ENCODE results near the gene TMSB10. TPM values are rescaled to one million over a fixed set of nuclear protein-coding genes. Genes with fewer than 3 reads are reported as not detected.
"Not testable (repeated sequence)": the region's sequence is repeated elsewhere in the genome, so short reads cannot be mapped to it uniquely, and the experiment has no call there.

The TMSB10 gene
- total RNA-seq, 1 donor from 2014 or later, result 5,953 TPM

DNA sequence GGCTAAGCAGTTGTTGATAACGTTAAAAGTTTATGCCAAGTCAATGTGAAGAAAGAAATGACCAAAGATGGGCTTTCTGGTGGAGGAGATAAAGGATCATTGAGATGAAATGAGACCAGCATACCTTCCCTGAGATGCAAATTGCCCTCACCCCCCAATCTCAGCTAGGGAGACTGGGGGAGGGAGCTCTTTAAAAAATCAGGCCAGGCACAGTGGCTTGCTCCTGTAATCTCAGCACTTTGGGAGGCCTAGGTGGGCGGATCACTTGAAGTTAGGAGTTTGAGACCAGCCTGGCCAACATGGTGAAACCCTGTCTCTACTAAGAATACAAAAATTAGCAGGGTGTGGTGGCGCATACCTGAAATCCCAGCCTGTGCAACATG lies 34.6 kb downstream of the TMSB10 start:
- Histone ChIP-seq H3K36me3 (ENCODE audit: control insufficient read depth, insufficient read depth, low read length) (no peaks in the 10 kb centered on the region), H3K4me3 (ENCODE audit: low read depth, low read length) (no peak overlapping the region), H3K27me3 (ENCODE audit: control insufficient read depth, insufficient read depth, low read length) (no peaks in the 10 kb centered on the region)
- DNase-seq (ENCODE audit: low read depth), result no peak
- TF ChIP-seq, protein P1, sequence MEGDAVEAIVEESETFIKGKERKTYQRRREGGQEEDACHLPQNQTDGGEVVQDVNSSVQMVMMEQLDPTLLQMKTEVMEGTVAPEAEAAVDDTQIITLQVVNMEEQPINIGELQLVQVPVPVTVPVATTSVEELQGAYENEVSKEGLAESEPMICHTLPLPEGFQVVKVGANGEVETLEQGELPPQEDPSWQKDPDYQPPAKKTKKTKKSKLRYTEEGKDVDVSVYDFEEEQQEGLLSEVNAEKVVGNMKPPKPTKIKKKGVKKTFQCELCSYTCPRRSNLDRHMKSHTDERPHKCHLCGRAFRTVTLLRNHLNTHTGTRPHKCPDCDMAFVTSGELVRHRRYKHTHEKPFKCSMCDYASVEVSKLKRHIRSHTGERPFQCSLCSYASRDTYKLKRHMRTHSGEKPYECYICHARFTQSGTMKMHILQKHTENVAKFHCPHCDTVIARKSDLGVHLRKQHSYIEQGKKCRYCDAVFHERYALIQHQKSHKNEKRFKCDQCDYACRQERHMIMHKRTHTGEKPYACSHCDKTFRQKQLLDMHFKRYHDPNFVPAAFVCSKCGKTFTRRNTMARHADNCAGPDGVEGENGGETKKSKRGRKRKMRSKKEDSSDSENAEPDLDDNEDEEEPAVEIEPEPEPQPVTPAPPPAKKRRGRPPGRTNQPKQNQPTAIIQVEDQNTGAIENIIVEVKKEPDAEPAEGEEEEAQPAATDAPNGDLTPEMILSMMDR (IDR thresholded peaks at IDR 0.05; ENCODE audit: insufficient read depth, low read length, poor library complexity, severe bottlenecking), result no peak

DNA sequence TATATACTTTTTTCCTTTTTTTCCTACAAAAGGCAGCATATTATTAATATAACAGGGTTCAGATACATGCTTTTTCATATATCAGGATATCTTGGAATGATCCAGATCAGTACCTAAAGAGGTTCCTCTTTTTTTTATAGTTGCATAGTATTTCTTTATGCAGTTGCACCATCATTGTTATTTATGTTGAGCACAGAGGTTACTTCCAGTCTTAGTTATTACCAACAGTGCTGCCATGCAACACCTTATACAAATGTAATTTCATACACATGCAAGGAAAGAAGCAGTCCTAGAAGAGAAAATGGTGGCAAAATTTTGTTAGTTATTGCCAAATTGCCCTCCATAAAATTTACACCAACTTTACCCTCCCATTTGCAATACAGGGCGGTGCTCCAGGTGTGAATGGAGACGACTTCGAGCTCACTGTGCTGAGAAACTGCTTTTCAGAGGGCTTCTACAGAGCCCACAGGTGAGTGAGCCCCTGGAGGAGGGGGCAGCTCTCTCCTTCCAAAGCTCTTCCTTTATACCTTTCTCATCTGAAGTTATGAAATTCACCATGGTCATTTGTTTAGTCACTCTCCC lies 35.5 kb downstream of the TMSB10 start:
- Histone ChIP-seq H3K36me3 (ENCODE audit: control insufficient read depth, insufficient read depth, low read length) (no peaks in the 10 kb centered on the region), H3K4me3 (ENCODE audit: low read depth, low read length) (no peak overlapping the region), H3K27me3 (ENCODE audit: control insufficient read depth, insufficient read depth, low read length) (no peaks in the 10 kb centered on the region)
- TF ChIP-seq, protein P1 (IDR thresholded peaks at IDR 0.05; ENCODE audit: insufficient read depth, low read length, poor library complexity, severe bottlenecking), result no peak
- DNase-seq (ENCODE audit: low read depth), result no peak

DNA sequence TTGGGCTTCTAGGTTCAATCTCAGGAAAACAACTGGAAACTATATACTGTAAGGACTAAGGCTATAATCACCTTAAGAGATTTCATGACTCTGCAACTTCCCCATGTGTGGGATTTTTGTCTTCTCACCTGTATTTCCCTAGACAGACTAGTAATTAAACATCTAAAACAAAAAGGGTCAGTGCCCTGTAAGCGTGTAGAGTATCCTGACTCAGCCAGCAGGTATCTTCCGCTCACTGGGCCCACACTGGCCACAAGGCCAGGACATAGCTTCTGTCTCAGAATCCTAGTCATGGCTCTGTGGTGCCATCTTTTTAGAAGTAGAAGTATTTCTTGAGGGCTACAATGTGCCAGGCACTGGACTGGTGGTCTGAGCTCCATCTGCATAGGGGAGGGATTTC lies 36.7 kb downstream of the TMSB10 start:
- Histone ChIP-seq H3K36me3 (ENCODE audit: control insufficient read depth, insufficient read depth, low read length) (no peaks in the 10 kb centered on the region), H3K4me3 (ENCODE audit: low read depth, low read length) (no peak overlapping the region), H3K27me3 (ENCODE audit: control insufficient read depth, insufficient read depth, low read length) (no peaks in the 10 kb centered on the region)
- DNase-seq (ENCODE audit: low read depth), result no peak
- TF ChIP-seq, protein P1 (IDR thresholded peaks at IDR 0.05; ENCODE audit: insufficient read depth, low read length, poor library complexity, severe bottlenecking), result no peak

DNA sequence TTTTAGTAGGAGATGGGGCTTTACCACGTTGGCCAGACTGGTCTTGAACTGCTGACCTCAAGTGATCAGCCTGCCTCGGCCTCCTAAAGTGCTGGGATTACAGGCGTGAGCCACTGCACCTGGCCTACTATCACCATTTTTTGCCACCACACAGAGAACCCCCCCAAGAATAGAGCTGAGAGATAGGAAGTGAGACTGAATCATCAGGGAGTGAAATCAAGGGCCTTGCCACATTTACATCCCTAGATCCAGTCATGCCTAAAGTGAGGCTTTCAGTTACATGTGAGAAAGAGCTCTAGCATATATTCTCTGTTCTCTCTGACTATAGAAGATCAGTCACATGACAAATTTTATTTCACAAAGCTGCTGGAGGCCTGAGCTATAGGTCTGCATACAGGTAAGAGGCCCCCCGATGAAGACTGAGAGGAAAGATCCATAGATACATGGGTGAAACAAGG lies 37.5 kb downstream of the TMSB10 start:
- Histone ChIP-seq H3K27me3 (ENCODE audit: control insufficient read depth, insufficient read depth, low read length) (no peaks in the 10 kb centered on the region), H3K4me3 (ENCODE audit: low read depth, low read length) (no peak overlapping the region), H3K36me3 (ENCODE audit: control insufficient read depth, insufficient read depth, low read length) (no peaks in the 10 kb centered on the region)
- DNase-seq (ENCODE audit: low read depth), result no peak
- TF ChIP-seq, protein P1 (IDR thresholded peaks at IDR 0.05; ENCODE audit: insufficient read depth, low read length, poor library complexity, severe bottlenecking), result no peak

DNA sequence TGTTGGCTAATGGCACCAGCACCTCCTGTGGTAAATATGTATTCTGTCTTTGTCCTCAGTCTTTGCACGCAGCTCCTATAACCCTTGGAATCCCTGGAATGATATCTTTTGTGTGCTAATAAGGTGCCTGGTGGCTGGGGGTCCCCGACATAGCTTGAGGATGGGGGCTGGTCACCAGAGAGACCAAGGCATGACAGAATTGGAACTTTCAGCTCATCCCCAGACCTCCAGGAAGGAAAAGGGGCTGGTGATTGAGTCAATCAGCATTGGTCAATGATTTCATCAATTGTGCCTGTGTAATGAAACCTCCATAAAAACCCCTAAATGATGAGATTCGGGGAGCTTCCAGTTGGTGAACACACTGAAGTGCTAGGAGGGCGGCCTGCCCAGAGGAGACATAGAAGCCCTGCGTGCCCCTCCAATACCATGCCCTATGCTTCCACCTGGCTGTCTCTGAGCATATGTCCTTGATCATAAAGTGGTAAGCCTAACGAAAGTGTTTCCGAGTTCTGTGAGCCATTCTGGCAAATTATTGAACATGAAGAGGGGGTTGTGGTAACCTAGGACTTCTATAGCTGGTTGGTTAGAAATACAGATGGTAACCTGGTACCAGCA lies 38.9 kb downstream of the TMSB10 start:
- no peaks in the 10 kb centered on the region for H3K36me3 ChIP-seq (ENCODE audit: control insufficient read depth, insufficient read depth, low read length)
- TF ChIP-seq, protein P1 (IDR thresholded peaks at IDR 0.05; ENCODE audit: insufficient read depth, low read length, poor library complexity, severe bottlenecking), result no peak
- H3K4me3 ChIP-seq (ENCODE audit: low read depth, low read length), result no peak overlapping the region
- no peaks in the 10 kb centered on the region for H3K27me3 ChIP-seq (ENCODE audit: control insufficient read depth, insufficient read depth, low read length)
- no peak for DNase-seq (ENCODE audit: low read depth)

DNA sequence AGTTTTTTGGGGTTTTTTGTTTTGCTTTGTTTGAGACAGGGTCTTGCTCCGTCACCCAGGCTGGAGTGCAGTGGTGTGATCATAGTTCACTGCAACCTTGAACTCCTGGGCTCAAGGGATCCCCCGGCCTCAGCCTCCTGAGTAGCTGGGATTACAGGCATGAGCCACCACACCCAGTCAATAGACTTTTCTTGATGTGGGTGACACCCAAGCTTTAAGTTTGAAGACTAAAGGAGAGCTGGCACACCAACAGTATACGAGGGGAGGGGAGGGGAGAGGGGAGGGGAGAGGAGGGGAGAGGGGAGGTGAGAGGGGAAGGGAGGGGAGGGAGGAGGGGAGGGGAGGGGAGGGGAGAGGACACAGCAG lies 40.4 kb downstream of the TMSB10 start:
- H3K4me3 ChIP-seq (ENCODE audit: low read depth, low read length); H3K27me3 ChIP-seq (ENCODE audit: control insufficient read depth, insufficient read depth, low read length); DNase-seq (ENCODE audit: low read depth); H3K36me3 ChIP-seq (ENCODE audit: control insufficient read depth, insufficient read depth, low read length): not testable (repeated sequence)
